Thymus (tissue), 11 donors: ENCODE measurements around the gene CISD3. TPM values are rescaled to one million over a fixed set of nuclear protein-coding genes. Genes with fewer than 3 reads are reported as not detected.

ENCODE experiments used
- DNase-seq, 9 donors: peaks; one replicate each; pipeline ENCODE4 v3.0.0-alpha.2; 2013; ENCODE audit warnings: low spot score in 9 of 9, low read depth in 6 of 9, missing footprints in 1 of 9
- H3K27ac ChIP-seq, 2 donors: one replicate each; pipeline ENCODE4 v1.5.1; 2013; ENCODE audit warnings: control low read depth in 1 of 2, low read depth in 1 of 2, low read length in 1 of 2, mild to moderate bottlenecking in 1 of 2, moderate library complexity in 1 of 2
- H3K27me3 ChIP-seq, 2 donors: one replicate each; pipeline ENCODE4 v1.5.1; 2013; ENCODE audit warnings: low read length in 1 of 2; ENCODE audit not compliant: control insufficient read depth in 2 of 2, insufficient read depth in 1 of 2
- H3K36me3 ChIP-seq, 2 donors: one replicate each; pipeline ENCODE4 v1.5.1; 2013; ENCODE audit warnings: low read length in 1 of 2, mild to moderate bottlenecking in 1 of 2, moderate library complexity in 1 of 2; ENCODE audit not compliant: control insufficient read depth in 2 of 2, insufficient read depth in 2 of 2
- H3K4me1 ChIP-seq, 2 donors: one replicate each; pipeline ENCODE4 v1.5.1; 2013; ENCODE audit warnings: low read length in 2 of 2; ENCODE audit not compliant: control insufficient read depth in 2 of 2, insufficient read depth in 2 of 2
- H3K4me3 ChIP-seq, 2 donors: one replicate each; pipeline ENCODE4 v1.5.1; 2013; ENCODE audit warnings: low read length in 2 of 2, control low read depth in 1 of 2, mild to moderate bottlenecking in 1 of 2
- H3K9me3 ChIP-seq, 2 donors: one replicate each; pipeline ENCODE4 v1.5.1; 2013; ENCODE audit warnings: low read length in 1 of 2, mild to moderate bottlenecking in 1 of 2; ENCODE audit not compliant: control insufficient read depth in 2 of 2, insufficient read depth in 1 of 2
- WGBS: extraction: QIAGEN DNeasy Blood & Tissue Kit; methylation state at CpG from one replicate; pipeline ENCODE4 v1.1.7; 2013; 5-methylcytosine and 5-hydroxymethylcytosine counted together
- polyA plus RNA-seq: library from polyadenylated mRNA; stranded (reverse); fragments of 200-250 nt; gene quantifications from one replicate; pipeline ENCODE4 v1.2.3, GENCODE V29; 2013
- total RNA-seq: library from RNA; stranded (reverse); fragments of 120-200 nt; gene quantifications from one replicate; pipeline ENCODE4 v1.2.4, GENCODE V29; 2013
- donor health status: healthy.

CISD3 gene
- total and polyA plus RNA-seq, 2 donors, result 10.3 to 22.5 TPM

- H3K27ac ChIP-seq, result peak overlapping the region; percentile 60 to 82
- DNase-seq, result peak in 1 of 9 donors; percentile 31
- WGBS, result 52% methylated on average over 27 of the region's 27 CpGs
- peaks cover 0 to 14% of the 10 kb centered on the region in 2 donors for H3K9me3 ChIP-seq
- peaks cover 0 to under 1% of the 10 kb centered on the region in 2 donors for H3K27me3 ChIP-seq
- peaks cover 0 to 3% of the 10 kb centered on the region in 2 donors for H3K36me3 ChIP-seq
- H3K4me3 ChIP-seq, result peak overlapping the region; percentile 46 to 57
- peaks cover 30 to 68% of the 10 kb centered on the region in 2 donors for H3K4me1 ChIP-seq
Measured at GRCh38 chr17:38730526-38731379, 612 bp downstream of the CISD3 start.

- DNase-seq, result no peak
- Histone ChIP-seq H3K4me3 (no peak overlapping the region), H3K9me3 (peaks cover 0 to 14% of the 10 kb centered on the region in 2 donors), H3K27ac (no peak overlapping the region), H3K4me1 (peaks cover 30 to 66% of the 10 kb centered on the region in 2 donors), H3K36me3 (no peaks in the 10 kb centered on the region), H3K27me3 (peaks cover 0 to 4% of the 10 kb centered on the region in 2 donors)
- WGBS, result 88% methylated on average over 8 of the region's 8 CpGs
Measured at GRCh38 chr17:38731526-38732294, 1.6 kb downstream of the CISD3 start.

GRCh38 chr17:38732376-38733281 is 2.5 kb downstream of the CISD3 start:
- 96% methylated on average over 7 of the region's 7 CpGs for WGBS
- DNase-seq, result no peak
- Histone ChIP-seq H3K4me3 (no peak overlapping the region), H3K4me1 (peaks cover 25 to 58% of the 10 kb centered on the region in 2 donors), H3K27ac (peak overlapping the region in 1 of 2 donors; percentile 48), H3K36me3 (no peaks in the 10 kb centered on the region), H3K9me3 (peaks cover 0 to 14% of the 10 kb centered on the region in 2 donors), H3K27me3 (peaks cover 0 to 4% of the 10 kb centered on the region in 2 donors)

GRCh38 chr17:38733282-38733981 is 3.3 kb downstream of the CISD3 start:
- peaks cover 17 to 50% of the 10 kb centered on the region in 2 donors for H3K4me1 ChIP-seq
- H3K27ac ChIP-seq, result no peak overlapping the region
- H3K36me3 ChIP-seq, result no peaks in the 10 kb centered on the region
- peaks cover 0 to 10% of the 10 kb centered on the region in 2 donors for H3K9me3 ChIP-seq
- peaks cover 1 to 5% of the 10 kb centered on the region in 2 donors for H3K27me3 ChIP-seq
- no peak for DNase-seq
- WGBS, result 97% methylated on average over 9 of the region's 9 CpGs
- no peak overlapping the region for H3K4me3 ChIP-seq

GRCh38 chr17:38733982-38734973 is 4.1 kb downstream of the CISD3 start:
- peaks cover 8 to 42% of the 10 kb centered on the region in 2 donors for H3K4me1 ChIP-seq
- DNase-seq, result peak in 1 of 9 donors; percentile 36
- H3K36me3 ChIP-seq, result no peaks in the 10 kb centered on the region
- no peak overlapping the region for H3K27ac ChIP-seq
- peaks cover 4 to 13% of the 10 kb centered on the region in 2 donors for H3K27me3 ChIP-seq
- peaks cover 0 to 4% of the 10 kb centered on the region in 2 donors for H3K9me3 ChIP-seq
- H3K4me3 ChIP-seq, result no peak overlapping the region
- whole genome bisulfite sequencing, result 87% methylated on average over 15 of the region's 15 CpGs

- Histone ChIP-seq H3K27me3 (peaks cover 4 to 19% of the 10 kb centered on the region in 2 donors), H3K9me3 (peaks cover 0 to 4% of the 10 kb centered on the region in 2 donors), H3K4me1 (peaks cover 2 to 34% of the 10 kb centered on the region in 2 donors), H3K27ac (no peak overlapping the region), H3K36me3 (no peaks in the 10 kb centered on the region), H3K4me3 (no peak overlapping the region)
- WGBS, result 59% methylated on average over 23 of the region's 23 CpGs
- peak in 5 of 9 donors; percentile 43 to 78 (median 65) for DNase-seq
Measured at GRCh38 chr17:38735161-38735997, 5.2 kb downstream of the CISD3 start.

- 90% methylated on average over 14 of the region's 14 CpGs for WGBS
- peaks cover 0 to 4% of the 10 kb centered on the region in 2 donors for H3K9me3 ChIP-seq
- H3K4me3 ChIP-seq, result no peak overlapping the region
- H3K4me1 ChIP-seq, result peaks cover 0 to 35% of the 10 kb centered on the region in 2 donors
- no peak for DNase-seq
- H3K27me3 ChIP-seq, result peaks cover 4 to 19% of the 10 kb centered on the region in 2 donors
- H3K36me3 ChIP-seq, result no peaks in the 10 kb centered on the region
- no peak overlapping the region for H3K27ac ChIP-seq
Measured at GRCh38 chr17:38738007-38738662, 8.0 kb downstream of the CISD3 start.
